ENCODE data around the gene SREBF1. TPM values are rescaled to one million over a fixed set of nuclear protein-coding genes. Genes with fewer than 3 reads are reported as not detected.

The SREBF1 gene
- total and polyA plus RNA-seq, 2 experiments from 2014 or later, result 38.9 to 45.9 TPM

DNA sequence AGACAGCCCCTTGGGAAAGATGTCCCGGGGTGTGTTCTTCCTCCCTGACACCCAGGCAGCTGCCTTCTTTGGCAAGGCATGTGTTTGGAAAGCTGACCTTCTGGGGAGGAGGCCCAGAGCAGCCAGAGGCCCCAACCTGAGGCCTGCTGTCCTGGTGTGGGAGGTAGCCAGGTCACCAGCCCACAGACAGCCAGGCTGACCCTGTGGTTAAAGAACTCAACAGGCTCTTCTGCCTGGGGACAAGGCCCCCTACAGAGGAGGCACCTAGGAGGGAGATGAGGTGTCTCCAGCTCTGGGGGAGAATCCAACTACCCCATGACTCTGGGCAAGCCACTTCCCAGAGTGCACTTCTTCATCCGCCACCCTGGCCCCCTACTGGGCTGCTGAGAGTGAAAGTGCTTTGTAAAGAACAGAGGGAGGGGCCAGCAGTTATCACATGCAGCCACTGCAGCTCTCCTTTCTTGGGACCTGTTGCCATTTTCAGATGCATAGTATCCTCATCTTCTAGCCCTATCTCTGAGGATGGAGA lies 13.1 kb upstream of the SREBF1 start:
- H3K27ac ChIP-seq, result peak overlapping the region; percentile 93
- TF ChIP-seq, protein P1, sequence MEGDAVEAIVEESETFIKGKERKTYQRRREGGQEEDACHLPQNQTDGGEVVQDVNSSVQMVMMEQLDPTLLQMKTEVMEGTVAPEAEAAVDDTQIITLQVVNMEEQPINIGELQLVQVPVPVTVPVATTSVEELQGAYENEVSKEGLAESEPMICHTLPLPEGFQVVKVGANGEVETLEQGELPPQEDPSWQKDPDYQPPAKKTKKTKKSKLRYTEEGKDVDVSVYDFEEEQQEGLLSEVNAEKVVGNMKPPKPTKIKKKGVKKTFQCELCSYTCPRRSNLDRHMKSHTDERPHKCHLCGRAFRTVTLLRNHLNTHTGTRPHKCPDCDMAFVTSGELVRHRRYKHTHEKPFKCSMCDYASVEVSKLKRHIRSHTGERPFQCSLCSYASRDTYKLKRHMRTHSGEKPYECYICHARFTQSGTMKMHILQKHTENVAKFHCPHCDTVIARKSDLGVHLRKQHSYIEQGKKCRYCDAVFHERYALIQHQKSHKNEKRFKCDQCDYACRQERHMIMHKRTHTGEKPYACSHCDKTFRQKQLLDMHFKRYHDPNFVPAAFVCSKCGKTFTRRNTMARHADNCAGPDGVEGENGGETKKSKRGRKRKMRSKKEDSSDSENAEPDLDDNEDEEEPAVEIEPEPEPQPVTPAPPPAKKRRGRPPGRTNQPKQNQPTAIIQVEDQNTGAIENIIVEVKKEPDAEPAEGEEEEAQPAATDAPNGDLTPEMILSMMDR (IDR thresholded peaks at IDR 0.05; ENCODE audit: low read depth, low read length), result peak; percentile 52
- H3K27me3 ChIP-seq, result no peaks in the 10 kb centered on the region
- no peaks in the 10 kb centered on the region for H3K36me3 ChIP-seq
- H3K4me3 ChIP-seq, result no peak overlapping the region
- peaks cover 44% of the 10 kb centered on the region for H3K4me1 ChIP-seq (ENCODE audit: low read depth)
- H3K9me3 ChIP-seq (ENCODE audit: low read depth), result no peaks in the 10 kb centered on the region
- DNase-seq (ENCODE audit: low read depth in 1 of 2, low spot score in 1 of 2), result peak; percentile 68 to 73

DNA sequence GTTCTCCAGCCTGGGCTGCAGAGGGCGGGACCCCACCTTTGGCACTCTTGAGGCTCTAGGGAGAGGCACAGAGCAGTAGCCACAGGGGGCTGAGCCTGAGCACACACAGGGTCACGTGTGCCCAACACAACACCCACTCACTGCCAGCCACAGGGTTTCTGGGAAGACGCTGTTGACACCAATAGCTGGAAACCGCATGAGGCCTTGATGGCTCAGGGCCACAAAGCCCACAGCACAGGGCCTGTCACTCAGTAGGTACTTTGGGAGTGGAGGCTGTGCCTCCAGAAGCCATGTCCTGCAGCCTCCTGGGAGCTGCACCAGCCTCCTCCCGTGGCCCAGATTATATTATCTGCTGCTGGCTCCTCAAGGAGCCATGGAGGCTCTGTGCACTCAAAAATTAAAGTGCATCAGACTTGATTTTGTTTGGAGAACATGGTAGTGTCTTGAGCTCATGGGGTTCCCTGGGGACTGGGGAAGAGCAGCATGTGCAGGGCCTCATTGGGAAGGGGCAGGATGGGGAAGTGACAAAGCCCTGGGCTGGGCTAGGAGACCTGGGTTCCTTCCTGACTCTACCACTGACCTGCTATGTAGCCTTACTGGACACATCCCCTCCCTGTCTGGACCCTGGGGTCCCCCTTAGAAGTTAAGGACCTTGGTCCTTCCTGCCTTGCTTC lies 12.5 kb upstream of the SREBF1 start:
- no peaks in the 10 kb centered on the region for H3K9me3 ChIP-seq (ENCODE audit: low read depth)
- no peaks in the 10 kb centered on the region for H3K27me3 ChIP-seq
- H3K4me1 ChIP-seq (ENCODE audit: low read depth), result peaks cover 44% of the 10 kb centered on the region
- H3K4me3 ChIP-seq, result no peak overlapping the region
- peak in 1 of 2 donors; percentile 76 for DNase-seq (ENCODE audit: low read depth in 1 of 2, low spot score in 1 of 2)
- TF ChIP-seq, protein P1 (IDR thresholded peaks at IDR 0.05; ENCODE audit: low read depth, low read length), result no peak
- peak overlapping the region; percentile 53 for H3K27ac ChIP-seq
- H3K36me3 ChIP-seq, result no peaks in the 10 kb centered on the region

DNA sequence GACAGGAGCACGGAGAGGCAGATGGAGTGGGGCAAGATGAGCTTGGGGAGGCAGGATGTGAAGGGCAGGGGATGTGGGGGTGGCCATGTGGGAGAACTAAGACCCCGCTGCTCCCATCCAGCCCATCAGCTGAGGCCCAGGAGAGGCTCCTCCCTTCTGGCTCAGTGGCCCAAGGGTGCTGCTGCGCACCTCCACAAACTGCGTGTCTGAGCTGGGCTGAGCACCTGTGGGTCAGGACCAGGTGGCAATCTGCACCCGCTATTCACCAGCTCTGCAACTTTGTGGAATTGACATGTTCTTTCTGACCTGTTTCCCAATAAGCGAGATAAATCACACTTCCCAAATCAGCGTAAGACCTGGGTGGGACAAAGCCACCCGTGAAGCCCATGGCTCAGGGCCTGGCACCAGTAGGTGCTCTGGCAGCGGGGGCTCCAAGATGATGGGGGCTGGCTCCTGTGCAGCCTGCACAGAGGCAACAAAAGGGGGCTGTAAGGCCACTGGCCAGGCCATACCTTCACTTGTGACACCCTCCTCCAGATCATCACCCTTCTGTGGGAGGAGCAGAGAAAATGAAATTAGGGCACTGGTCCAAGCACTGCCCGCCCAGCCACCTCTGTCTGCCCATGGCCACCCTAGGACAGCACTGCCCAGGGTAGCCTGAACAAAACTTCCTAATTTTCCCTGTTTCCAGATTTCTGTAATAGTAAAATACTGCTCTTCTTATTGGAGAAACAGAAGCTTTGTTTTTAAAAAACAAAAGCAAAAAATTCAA lies 11.7 kb upstream of the SREBF1 start:
- H3K36me3 ChIP-seq, result no peaks in the 10 kb centered on the region
- DNase-seq (ENCODE audit: low read depth in 1 of 2, low spot score in 1 of 2), result no peak
- TF ChIP-seq, protein P1 (IDR thresholded peaks at IDR 0.05; ENCODE audit: low read depth, low read length), result no peak

DNA sequence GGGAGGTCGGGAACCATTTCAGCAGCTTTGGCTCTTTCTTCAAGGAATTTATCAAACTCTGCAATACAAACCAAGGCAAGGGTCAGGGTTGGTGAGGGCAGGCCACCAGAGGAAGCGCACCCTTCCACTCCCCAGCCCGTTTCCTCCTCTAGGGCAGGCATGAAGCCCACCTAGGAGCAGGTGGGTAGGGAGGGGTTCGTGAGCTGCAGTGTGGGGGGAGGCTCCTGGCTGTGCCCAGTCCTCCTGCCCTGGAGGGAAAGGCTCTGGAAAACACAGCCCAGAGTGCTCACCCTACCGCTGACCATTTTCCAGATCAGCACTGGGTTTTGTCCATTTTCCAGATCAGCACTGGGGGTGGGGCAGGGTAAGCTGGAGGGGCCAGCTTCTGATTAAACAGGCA lies 10.9 kb upstream of the SREBF1 start:
- Histone ChIP-seq H3K4me3 (no peak overlapping the region), H3K27me3 (no peaks in the 10 kb centered on the region), H3K9me3 (ENCODE audit: low read depth) (no peaks in the 10 kb centered on the region), H3K36me3 (no peaks in the 10 kb centered on the region), H3K27ac (no peak overlapping the region), H3K4me1 (ENCODE audit: low read depth) (peaks cover 36% of the 10 kb centered on the region)
- TF ChIP-seq, protein P1 (IDR thresholded peaks at IDR 0.05; ENCODE audit: low read depth, low read length), result no peak
- DNase-seq (ENCODE audit: low read depth in 1 of 2, low spot score in 1 of 2), result no peak

More for the DNA sequence above, 11.7 kb upstream of the SREBF1 start:
- Histone ChIP-seq H3K4me3 (no peak overlapping the region), H3K4me1 (ENCODE audit: low read depth) (peaks cover 44% of the 10 kb centered on the region), H3K27ac (no peak overlapping the region), H3K9me3 (ENCODE audit: low read depth) (no peaks in the 10 kb centered on the region), H3K27me3 (no peaks in the 10 kb centered on the region)

DNA sequence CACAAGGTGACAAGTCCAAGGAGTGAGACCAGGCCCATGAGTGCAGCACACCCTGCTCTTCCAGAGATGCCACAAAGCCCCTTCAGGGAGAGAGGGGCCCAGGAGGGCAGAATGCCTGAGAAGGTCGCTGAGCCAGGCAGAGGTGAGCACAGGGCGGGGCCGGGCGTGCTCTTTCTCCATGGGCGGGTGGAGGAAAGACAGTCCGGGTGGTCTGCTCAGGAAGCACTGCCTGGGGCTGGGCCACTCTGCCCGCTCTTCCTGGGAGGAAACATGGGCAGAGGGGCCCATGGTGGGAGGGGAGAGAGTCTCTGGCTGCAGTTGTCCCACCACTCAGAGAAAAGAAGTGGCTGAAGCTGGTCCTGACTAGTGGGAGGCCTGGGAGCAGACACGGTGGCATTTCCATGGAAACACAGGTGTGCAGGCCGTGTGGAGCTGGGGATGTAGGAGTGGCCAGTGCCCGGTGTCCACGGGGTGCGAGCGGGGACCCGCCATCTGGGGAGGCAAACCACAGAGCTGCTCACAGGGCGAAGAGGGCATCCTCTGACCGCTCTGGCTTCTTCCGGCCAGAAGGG lies 10.4 kb upstream of the SREBF1 start:
- Histone ChIP-seq H3K36me3 (no peaks in the 10 kb centered on the region), H3K27ac (no peak overlapping the region), H3K4me1 (ENCODE audit: low read depth) (peaks cover 33% of the 10 kb centered on the region), H3K4me3 (no peak overlapping the region), H3K9me3 (ENCODE audit: low read depth) (no peaks in the 10 kb centered on the region), H3K27me3 (no peaks in the 10 kb centered on the region)
- no peak for DNase-seq (ENCODE audit: low read depth in 1 of 2, low spot score in 1 of 2)
- TF ChIP-seq, protein P1 (IDR thresholded peaks at IDR 0.05; ENCODE audit: low read depth, low read length), result no peak
